HCT116 (cell line): ENCODE results near the gene TAL1.

Source experiments
- EGR1 ChIP-seq: IDR thresholded peaks from 2 replicates; pipeline ENCODE4 v1.6.1; 2012; ENCODE audit warnings: low read depth
- JUND ChIP-seq: IDR thresholded peaks from 2 replicates; pipeline ENCODE4 v1.6.1; 2012
- POLR2A ChIP-seq: IDR thresholded peaks from 2 replicates; pipeline ENCODE4 v1.7.0; 2011; ENCODE audit warnings: borderline replicate concordance; ENCODE audit not compliant: insufficient read depth, insufficient read length; ENCODE audit errors: extremely low read depth
- POLR2AphosphoS5 ChIP-seq: IDR thresholded peaks from 2 replicates; pipeline ENCODE4 v1.6.1; 2011; ENCODE audit warnings: mild to moderate bottlenecking, low read depth, low read length, moderate library complexity
- RAD21 ChIP-seq: IDR thresholded peaks from 2 replicates; pipeline ENCODE4 v1.6.1; 2012; ENCODE audit warnings: low read depth, mild to moderate bottlenecking
- TCF7L2 ChIP-seq: IDR thresholded peaks from 2 replicates; pipeline ENCODE4 v1.7.0; 2011; ENCODE audit warnings: borderline replicate concordance, inconsistent platforms; ENCODE audit not compliant: insufficient read depth, insufficient read length; ENCODE audit errors: extremely low read depth
- TF ChIP-seq, protein P1 (sequence below), 3 experiments: fragments of 200-600 bp in 1 of 3; sonication (generic) in 1 of 3; IDR thresholded peaks in 2 of 3; conservative IDR thresholded peaks in 1 of 3; 2 replicates each; pipeline ENCODE4 v1.5.1; 2012 to 2017; ENCODE audit warnings: low read depth in 2 of 3, low read length in 2 of 3, antibody characterized with exemption in 1 of 3, borderline replicate concordance in 1 of 3, control low read depth in 1 of 3, mild to moderate bottlenecking in 1 of 3, mixed read lengths in 1 of 3, mixed run types in 1 of 3, moderate library complexity in 1 of 3; ENCODE audit not compliant: insufficient read depth in 1 of 3
- TF ChIP-seq, protein P2 (sequence below): IDR thresholded peaks from 2 replicates; pipeline ENCODE4 v1.6.1; 2012

DNA sequence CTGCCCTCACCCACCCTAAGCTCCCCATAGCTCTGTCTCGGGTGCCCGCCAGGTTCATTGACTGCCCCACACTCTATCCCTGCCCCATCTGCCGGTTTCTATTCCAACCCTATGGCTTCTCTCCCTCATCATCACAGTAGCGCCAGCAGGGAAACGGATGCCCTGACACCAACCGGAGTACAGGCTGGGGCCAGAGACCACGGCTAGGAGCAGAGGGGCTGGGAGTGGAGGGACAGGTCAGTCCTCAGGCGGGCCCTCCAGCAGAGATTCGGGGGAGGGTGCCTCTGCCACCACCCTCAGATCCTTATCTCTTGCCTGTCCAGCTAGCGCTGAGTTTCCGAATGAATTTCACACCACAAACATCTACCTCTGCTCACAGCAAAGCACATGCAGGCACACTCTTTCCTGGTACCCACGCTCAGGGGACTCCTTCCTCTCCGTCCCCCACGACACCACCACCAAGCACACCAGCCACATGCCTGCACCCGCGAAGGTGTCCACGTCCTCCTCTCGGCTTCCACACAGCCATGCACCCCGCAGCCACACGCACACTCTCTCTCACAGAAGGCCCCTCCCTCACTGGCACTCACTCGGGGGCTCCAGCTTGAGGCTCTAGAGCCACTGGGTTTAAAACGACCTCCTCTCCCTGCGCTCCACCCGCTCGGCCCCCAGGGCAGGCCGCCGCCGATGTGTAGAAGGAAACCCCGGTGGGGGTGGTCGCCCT, 7.2 kb downstream of the TAL1 start:
- TF ChIP-seq, protein P1, sequence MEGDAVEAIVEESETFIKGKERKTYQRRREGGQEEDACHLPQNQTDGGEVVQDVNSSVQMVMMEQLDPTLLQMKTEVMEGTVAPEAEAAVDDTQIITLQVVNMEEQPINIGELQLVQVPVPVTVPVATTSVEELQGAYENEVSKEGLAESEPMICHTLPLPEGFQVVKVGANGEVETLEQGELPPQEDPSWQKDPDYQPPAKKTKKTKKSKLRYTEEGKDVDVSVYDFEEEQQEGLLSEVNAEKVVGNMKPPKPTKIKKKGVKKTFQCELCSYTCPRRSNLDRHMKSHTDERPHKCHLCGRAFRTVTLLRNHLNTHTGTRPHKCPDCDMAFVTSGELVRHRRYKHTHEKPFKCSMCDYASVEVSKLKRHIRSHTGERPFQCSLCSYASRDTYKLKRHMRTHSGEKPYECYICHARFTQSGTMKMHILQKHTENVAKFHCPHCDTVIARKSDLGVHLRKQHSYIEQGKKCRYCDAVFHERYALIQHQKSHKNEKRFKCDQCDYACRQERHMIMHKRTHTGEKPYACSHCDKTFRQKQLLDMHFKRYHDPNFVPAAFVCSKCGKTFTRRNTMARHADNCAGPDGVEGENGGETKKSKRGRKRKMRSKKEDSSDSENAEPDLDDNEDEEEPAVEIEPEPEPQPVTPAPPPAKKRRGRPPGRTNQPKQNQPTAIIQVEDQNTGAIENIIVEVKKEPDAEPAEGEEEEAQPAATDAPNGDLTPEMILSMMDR (IDR thresholded peaks at IDR 0.05 in 2 of 3, conservative IDR thresholded peaks at IDR 0.05 in 1 of 3; ENCODE audit: borderline replicate concordance in 1 of 3, insufficient read depth in 1 of 3, low read depth in 2 of 3, low read length in 2 of 3): no peak
- TF ChIP-seq TCF7L2 (no peak), POLR2AphosphoS5 (no peak), RAD21 (no peak), EGR1 (no peak), POLR2A (no peak), JUND (no peak)
- TF ChIP-seq, protein P2, sequence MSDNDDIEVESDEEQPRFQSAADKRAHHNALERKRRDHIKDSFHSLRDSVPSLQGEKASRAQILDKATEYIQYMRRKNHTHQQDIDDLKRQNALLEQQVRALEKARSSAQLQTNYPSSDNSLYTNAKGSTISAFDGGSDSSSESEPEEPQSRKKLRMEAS: no peak
